Keratinocyte (primary cell): ENCODE results near the gene PRKAR1A.

Source experiments
- CTCF ChIP-seq, 3 experiments: IDR thresholded peaks in 1 of 3; conservative IDR thresholded peaks in 1 of 3; optimal IDR thresholded peaks in 1 of 3; 2 replicates in 2 of 3; 3 replicates in 1 of 3; pipeline versions ENCODE3 to v1.5.1; 2011; ENCODE audit warnings: low read length in 3 of 3, mild to moderate bottlenecking in 3 of 3, moderate library complexity in 2 of 3, control low read depth in 1 of 3, inconsistent platforms in 1 of 3; ENCODE audit not compliant: insufficient read depth in 2 of 3; ENCODE audit errors: extremely low read depth in 1 of 3
- EZH2 ChIP-seq: IDR thresholded peaks from one replicate; pipeline ENCODE4 v1.6.1; 2012; ENCODE audit warnings: inconsistent platforms, mild to moderate bottlenecking, low read length, moderate library complexity

DNA sequence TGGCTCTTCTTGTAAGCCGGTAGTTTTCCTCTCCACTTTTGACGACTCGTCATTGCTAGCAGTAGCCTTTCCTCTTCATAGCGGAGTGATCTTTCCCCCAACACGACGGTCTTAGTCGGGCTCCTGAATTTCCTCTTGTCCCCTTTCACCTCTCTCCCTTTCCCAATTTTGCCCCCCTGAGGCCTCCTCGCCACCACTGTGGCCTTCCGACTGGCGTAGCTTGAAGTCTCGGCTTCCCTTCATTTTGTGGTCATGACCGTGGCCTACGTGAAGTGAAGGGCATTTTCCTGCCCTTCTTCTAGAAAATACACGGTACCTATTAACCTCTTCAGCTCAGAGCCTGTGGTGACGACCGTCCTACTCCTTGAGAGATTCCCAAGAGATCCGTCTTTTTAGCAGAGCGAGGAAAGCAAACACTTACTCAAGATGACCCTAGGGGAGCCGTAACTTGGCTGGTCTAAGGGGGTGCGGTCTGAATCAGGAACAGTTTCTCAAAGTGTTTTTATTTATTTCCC, 787 bp downstream of the PRKAR1A start:
- no peak for TF ChIP-seq EZH2
- no peak for TF ChIP-seq CTCF (optimal IDR thresholded peaks at IDR 0.05 in 1 of 3, IDR thresholded peaks at IDR 0.05 in 1 of 3, conservative IDR thresholded peaks at IDR 0.05 in 1 of 3; ENCODE audit: extremely low read depth in 1 of 3, insufficient read depth in 2 of 3, low read length in 3 of 3)
